ENCODE data around the gene IFI27.

IFI27 gene

DNA sequence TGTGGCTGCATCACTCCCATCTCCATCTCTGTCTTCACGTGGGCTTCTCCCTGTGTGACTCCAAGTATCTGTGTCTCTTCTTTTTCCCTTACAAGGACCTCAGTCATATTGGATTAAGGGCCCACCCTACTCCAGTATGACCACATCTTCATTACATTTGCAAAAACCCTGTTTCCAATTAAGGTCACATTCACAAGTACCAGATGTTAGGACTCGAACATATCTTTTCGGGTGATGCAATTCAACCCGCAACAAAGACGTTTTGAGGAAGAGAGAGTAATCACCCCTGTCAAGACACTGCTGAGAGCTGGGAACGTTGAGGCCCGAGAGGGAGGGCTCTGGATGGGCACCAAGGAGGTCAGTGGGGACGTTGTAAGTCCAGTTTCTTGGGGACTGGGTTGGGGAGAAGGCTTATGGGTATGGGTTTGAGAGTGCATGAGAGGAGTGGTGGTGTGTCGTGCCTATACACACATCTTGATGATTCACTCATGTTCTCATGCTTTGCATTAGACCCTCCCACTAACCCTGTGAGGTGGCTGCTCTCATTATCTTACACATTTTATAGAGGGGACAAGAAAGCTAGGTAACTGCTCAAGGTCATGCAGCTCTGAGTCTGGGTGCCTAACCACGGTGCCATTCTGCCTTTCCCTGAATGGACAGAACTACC, 12.1 kb upstream of the IFI27 start:
- Histone ChIP-seq H3K27ac (0 out of 2 replicates have a peak overlapping the region, but pooled peaks have one; percentile 31), H3K36me3 (ENCODE audit: insufficient read depth, low read length) (no peaks in the 10 kb centered on the region), H3K9me3 (ENCODE audit: low read depth, low read length) (no peaks in the 10 kb centered on the region), H3K9ac (ENCODE audit: insufficient read length) (no peak overlapping the region), H3K4me3 (peak overlapping the region; percentile 30; the same call in 1 of the 2 replicates)
- DNase-seq (ENCODE audit: low read depth, low spot score) = peak; percentile 6
- no peak for TF ChIP-seq EZH2 (IDR thresholded peaks at IDR 0.05)
- TF ChIP-seq POLR2AphosphoS5 (IDR thresholded peaks at IDR 0.05; ENCODE audit: borderline replicate concordance, low read depth, low read length) = no peak
- TF ChIP-seq FOXP2 (optimal IDR thresholded peaks at IDR 0.05; ENCODE audit: control extremely low read depth, extremely low read length, insufficient read depth) = no peak

DNA sequence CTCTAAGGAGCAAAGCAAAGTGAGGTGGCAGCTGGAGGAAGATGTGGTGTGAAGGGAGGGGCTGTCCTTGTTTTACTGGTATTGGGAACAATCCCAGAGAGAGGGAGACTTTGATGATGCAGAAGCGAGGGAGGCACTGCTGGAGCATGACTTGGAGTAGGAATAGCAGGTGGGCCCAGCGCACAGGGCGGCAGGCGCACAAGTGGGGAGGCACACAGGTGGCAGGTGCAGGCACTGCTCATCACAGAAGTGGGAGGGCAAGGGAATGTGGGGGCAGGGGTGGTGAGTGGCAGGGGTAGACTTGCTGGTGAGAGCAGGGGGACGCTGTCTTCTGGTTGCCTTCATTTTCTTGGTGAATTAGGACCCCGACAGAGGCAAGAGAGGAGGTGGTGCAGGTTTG, 11.5 kb upstream of the IFI27 start:
- no peaks in the 10 kb centered on the region for H3K36me3 ChIP-seq (ENCODE audit: insufficient read depth, low read length)
- H3K9me3 ChIP-seq (ENCODE audit: low read depth, low read length) = no peaks in the 10 kb centered on the region
- H3K27ac ChIP-seq = 0 out of 2 replicates have a peak overlapping the region, but pooled peaks have one; percentile 31
- no peak overlapping the region for H3K9ac ChIP-seq (ENCODE audit: insufficient read length)
- no peak for DNase-seq (ENCODE audit: low read depth, low spot score)
- no peak overlapping the region for H3K4me3 ChIP-seq
- no peak for TF ChIP-seq POLR2AphosphoS5 (IDR thresholded peaks at IDR 0.05; ENCODE audit: borderline replicate concordance, low read depth, low read length)
- no peak for TF ChIP-seq EZH2 (IDR thresholded peaks at IDR 0.05)

DNA sequence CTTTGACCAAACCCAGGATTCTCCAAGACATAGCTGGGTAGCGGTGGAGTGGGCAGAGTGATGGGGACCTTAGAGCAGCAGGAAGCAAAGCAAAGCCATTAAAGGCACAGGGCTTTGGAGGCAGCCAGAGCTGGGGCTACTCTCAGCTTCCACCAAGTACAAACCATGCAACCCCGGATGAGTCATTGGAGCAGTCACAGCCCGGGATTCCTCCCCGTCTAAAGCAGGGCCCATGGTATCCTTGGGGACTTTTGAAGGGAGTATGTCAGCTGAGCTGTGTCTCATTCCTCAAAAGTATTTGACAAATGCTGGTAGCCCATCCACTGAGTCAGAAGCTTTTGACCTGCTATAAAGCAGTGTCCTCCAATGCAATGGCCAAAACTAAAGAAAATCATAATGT, 9.7 kb upstream of the IFI27 start:
- Histone ChIP-seq H3K4me3 (no peak overlapping the region), H3K9me3 (ENCODE audit: low read depth, low read length) (no peaks in the 10 kb centered on the region), H3K36me3 (ENCODE audit: insufficient read depth, low read length) (no peaks in the 10 kb centered on the region), H3K9ac (ENCODE audit: insufficient read length) (no peak overlapping the region), H3K27ac (no peak overlapping the region)
- TF ChIP-seq POLR2AphosphoS5 (IDR thresholded peaks at IDR 0.05; ENCODE audit: borderline replicate concordance, low read depth, low read length) = no peak
- no peak for TF ChIP-seq EZH2 (IDR thresholded peaks at IDR 0.05)
- TF ChIP-seq FOXP2 (optimal IDR thresholded peaks at IDR 0.05; ENCODE audit: control extremely low read depth, extremely low read length, insufficient read depth) = no peak
- no peak for DNase-seq (ENCODE audit: low read depth, low spot score)

DNA sequence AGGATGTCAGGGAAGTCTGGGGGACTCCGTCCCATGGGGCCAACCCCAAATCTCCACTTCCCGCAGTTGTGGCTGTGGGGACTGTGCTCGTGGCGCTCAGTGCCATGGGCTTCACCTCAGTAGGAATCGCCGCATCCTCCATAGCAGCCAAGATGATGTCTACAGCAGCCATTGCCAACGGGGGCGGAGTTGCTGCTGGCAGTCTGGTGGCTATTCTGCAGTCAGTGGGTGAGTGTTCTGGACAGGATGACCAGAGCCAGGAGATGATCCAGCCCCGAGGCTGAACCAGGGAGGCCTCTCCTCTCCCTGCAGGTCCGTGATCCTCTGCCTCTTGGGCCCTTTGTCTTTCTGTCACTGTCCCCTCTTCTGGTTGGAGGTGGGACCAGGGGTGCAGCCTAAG, 8.8 kb upstream of the IFI27 start:
- Histone ChIP-seq H3K36me3 (ENCODE audit: insufficient read depth, low read length) (no peaks in the 10 kb centered on the region), H3K9ac (ENCODE audit: insufficient read length) (no peak overlapping the region), H3K27ac (no peak overlapping the region), H3K4me3 (no peak overlapping the region), H3K9me3 (ENCODE audit: low read depth, low read length) (no peaks in the 10 kb centered on the region)
- no peak for DNase-seq (ENCODE audit: low read depth, low spot score)
- no peak for TF ChIP-seq POLR2AphosphoS5 (IDR thresholded peaks at IDR 0.05; ENCODE audit: borderline replicate concordance, low read depth, low read length)
- TF ChIP-seq FOXP2 (optimal IDR thresholded peaks at IDR 0.05; ENCODE audit: control extremely low read depth, extremely low read length, insufficient read depth) = no peak
- no peak for TF ChIP-seq EZH2 (IDR thresholded peaks at IDR 0.05)

DNA sequence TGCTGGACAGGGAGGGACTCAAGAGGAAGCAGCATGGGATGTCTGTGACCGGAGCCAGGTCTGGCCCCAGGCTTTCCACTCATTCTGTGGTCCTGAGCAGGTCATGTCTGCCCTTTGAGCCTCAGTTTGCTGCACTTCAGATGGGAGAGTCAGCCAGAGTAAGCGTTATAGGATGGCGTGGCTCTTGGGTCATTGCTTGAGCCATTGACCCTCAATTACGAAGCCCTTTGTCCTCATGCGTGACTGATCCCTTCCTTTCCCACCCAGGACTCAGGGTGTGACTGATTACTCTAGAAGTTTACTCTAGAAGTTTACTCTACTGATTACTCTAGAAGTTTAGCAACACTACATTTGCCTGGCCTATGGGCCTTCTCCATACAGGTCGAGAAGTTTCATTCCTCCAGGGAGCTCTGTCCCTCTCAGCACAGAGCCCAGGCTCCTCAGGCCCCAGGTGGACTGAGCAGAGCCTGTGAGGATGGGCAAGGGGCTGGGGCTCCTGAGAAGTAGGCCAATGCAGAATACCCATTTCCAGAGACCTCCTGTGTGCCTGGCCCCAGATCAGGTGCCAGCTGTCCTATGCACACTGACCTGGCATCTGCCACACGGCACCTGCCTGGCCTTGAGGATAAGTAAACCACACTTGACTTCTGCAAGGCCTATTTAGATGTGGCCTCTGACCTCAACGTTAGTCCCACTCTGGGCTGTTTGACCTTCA, 7.6 kb upstream of the IFI27 start:
- Histone ChIP-seq H3K36me3 (ENCODE audit: insufficient read depth, low read length) (no peaks in the 10 kb centered on the region), H3K9me3 (ENCODE audit: low read depth, low read length) (no peaks in the 10 kb centered on the region), H3K9ac (ENCODE audit: insufficient read length) (no peak overlapping the region), H3K4me3 (no peak overlapping the region), H3K27ac (no peak overlapping the region)
- no peak for DNase-seq (ENCODE audit: low read depth, low spot score)
- TF ChIP-seq EZH2 (IDR thresholded peaks at IDR 0.05) (no peak), POLR2AphosphoS5 (IDR thresholded peaks at IDR 0.05; ENCODE audit: borderline replicate concordance, low read depth, low read length) (no peak), FOXP2 (optimal IDR thresholded peaks at IDR 0.05; ENCODE audit: control extremely low read depth, extremely low read length, insufficient read depth) (no peak)

DNA sequence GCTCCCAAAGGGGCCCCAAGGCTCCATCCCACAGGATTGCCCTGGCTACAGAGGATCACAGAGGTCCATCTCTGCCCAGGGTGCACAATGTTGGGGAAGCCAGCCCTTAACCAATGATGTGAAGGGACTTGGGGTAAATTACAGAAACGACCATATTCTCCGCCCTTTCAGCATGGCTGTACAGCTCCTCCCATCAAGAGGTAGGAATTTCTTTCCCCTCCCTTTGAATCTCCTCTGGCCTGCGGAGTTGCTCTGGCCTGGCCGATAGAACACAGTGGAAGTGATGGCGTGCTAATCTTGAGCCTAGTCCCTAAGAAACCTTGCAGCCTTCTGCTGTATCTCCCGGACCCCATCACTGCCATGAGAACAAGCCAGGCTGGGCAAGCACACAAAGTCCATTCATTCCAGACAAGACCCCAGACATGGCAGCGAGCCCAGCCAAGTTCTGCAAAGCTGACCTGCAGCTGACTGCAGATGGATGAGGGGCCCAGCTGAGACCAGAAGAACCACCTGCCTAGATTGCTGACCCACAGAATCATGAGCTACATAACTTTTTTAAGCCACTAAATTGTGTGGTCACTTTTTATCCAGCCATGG, 6.9 kb upstream of the IFI27 start:
- no peak overlapping the region for H3K27ac ChIP-seq
- no peak for DNase-seq (ENCODE audit: low read depth, low spot score)
- no peaks in the 10 kb centered on the region for H3K9me3 ChIP-seq (ENCODE audit: low read depth, low read length)
- no peaks in the 10 kb centered on the region for H3K36me3 ChIP-seq (ENCODE audit: insufficient read depth, low read length)
- TF ChIP-seq POLR2AphosphoS5 (IDR thresholded peaks at IDR 0.05; ENCODE audit: borderline replicate concordance, low read depth, low read length) (no peak), FOXP2 (optimal IDR thresholded peaks at IDR 0.05; ENCODE audit: control extremely low read depth, extremely low read length, insufficient read depth) (no peak), EZH2 (IDR thresholded peaks at IDR 0.05) (no peak)
- H3K4me3 ChIP-seq = no peak overlapping the region
- H3K9ac ChIP-seq (ENCODE audit: insufficient read length) = no peak overlapping the region

DNA sequence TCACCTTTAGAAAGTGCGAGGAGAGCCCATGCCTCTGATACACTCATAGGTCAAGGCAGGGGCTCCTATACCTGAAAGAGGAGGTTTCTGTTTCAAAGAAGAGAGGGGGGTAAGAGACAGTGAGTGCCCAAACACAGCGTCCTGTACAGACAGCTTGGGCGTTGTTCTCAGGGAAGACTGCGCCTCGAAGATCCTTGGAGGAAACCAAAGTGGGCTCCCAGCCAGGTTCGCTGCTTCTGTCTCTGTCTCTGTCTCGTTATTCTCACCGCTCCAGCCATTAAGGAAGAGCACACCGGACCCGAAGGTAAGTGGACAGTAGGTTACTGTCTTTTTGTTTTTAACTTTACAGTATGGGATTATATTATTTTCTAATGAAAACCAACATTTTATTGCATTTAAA, 5.8 kb upstream of the IFI27 start:
- Histone ChIP-seq H3K9ac (ENCODE audit: insufficient read length) (no peak overlapping the region), H3K27ac (no peak overlapping the region), H3K36me3 (ENCODE audit: insufficient read depth, low read length) (no peaks in the 10 kb centered on the region), H3K4me3 (no peak overlapping the region), H3K9me3 (ENCODE audit: low read depth, low read length) (no peaks in the 10 kb centered on the region)
- TF ChIP-seq POLR2AphosphoS5 (IDR thresholded peaks at IDR 0.05; ENCODE audit: borderline replicate concordance, low read depth, low read length) (no peak), EZH2 (IDR thresholded peaks at IDR 0.05) (no peak), FOXP2 (optimal IDR thresholded peaks at IDR 0.05; ENCODE audit: control extremely low read depth, extremely low read length, insufficient read depth) (no peak)
- DNase-seq (ENCODE audit: low read depth, low spot score) = no peak

DNA sequence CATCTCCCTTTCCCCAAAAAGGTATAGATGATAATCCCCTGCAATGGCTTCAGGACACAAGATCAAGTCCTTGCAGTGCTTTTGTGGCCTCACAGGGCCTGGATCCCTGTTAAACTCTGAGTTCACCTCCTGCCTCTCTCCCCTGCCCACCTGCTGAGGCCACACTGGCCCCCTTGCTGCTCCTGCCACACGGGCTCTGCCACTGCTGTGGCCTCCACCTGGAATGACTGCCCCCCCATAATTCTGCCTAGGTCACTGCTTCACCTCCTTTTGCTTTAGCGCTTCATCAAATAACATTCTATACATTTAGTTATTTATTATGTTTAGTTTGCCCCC, 653 bp upstream of the IFI27 start:
- DNase-seq (ENCODE audit: low read depth, low spot score) = no peak
- Histone ChIP-seq H3K4me3 (no peak overlapping the region), H3K36me3 (ENCODE audit: insufficient read depth, low read length) (no peaks in the 10 kb centered on the region), H3K9me3 (ENCODE audit: low read depth, low read length) (no peaks in the 10 kb centered on the region), H3K9ac (ENCODE audit: insufficient read length) (no peak overlapping the region), H3K27ac (no peak overlapping the region)
- TF ChIP-seq EZH2 (IDR thresholded peaks at IDR 0.05) (no peak), POLR2AphosphoS5 (IDR thresholded peaks at IDR 0.05; ENCODE audit: borderline replicate concordance, low read depth, low read length) (no peak), FOXP2 (optimal IDR thresholded peaks at IDR 0.05; ENCODE audit: control extremely low read depth, extremely low read length, insufficient read depth) (no peak)

All from SK-N-MC (cell line).